Aorta (tissue), 5 donors: ENCODE results near the gene SMIM23. TPM values are rescaled to one million over a fixed set of nuclear protein-coding genes. Genes with fewer than 3 reads are reported as not detected.
A peak's percentile ranks its signal among the peaks of the same experiment; 100 is the strongest.

Experiments used
- ATAC-seq: fragments of 200-7000 bp; cut with Tn5 transposase; one replicate; pipeline ENCODE4 v1.9.1; 2022; ENCODE audit warnings: moderate library complexity; ENCODE audit not compliant: low FRiP score
- DNase-seq, 2 donors: peaks; one replicate each; pipeline ENCODE4 v3.0.0-alpha.2; 2020
- H3K27ac ChIP-seq, 2 donors: one replicate each; pipeline ENCODE4 v1.5.1; 2013; ENCODE audit warnings: low read length in 2 of 2, mild to moderate bottlenecking in 2 of 2, moderate library complexity in 2 of 2, control low read depth in 1 of 2, inconsistent platforms in 1 of 2, low read depth in 1 of 2
- H3K27me3 ChIP-seq, 2 donors: one replicate each; pipeline ENCODE4 v1.6.1; 2013; ENCODE audit warnings: control low read depth in 1 of 2, low read length in 1 of 2, mild to moderate bottlenecking in 1 of 2, moderate library complexity in 1 of 2; ENCODE audit not compliant: insufficient read depth in 2 of 2, control insufficient read depth in 1 of 2
- H3K36me3 ChIP-seq, 2 donors: one replicate each; pipeline ENCODE4 v1.6.1; 2013; ENCODE audit warnings: control low read depth in 1 of 2, low read length in 1 of 2, mild to moderate bottlenecking in 1 of 2; ENCODE audit not compliant: insufficient read depth in 2 of 2, control insufficient read depth in 1 of 2
- H3K4me1 ChIP-seq, 2 donors: one replicate each; pipeline ENCODE4 v1.6.1; 2013; ENCODE audit warnings: low read length in 2 of 2, control low read depth in 1 of 2, mild to moderate bottlenecking in 1 of 2, moderate library complexity in 1 of 2; ENCODE audit not compliant: insufficient read depth in 2 of 2, control insufficient read depth in 1 of 2
- H3K4me3 ChIP-seq, 2 donors: one replicate each; pipeline ENCODE4 v1.5.1; 2013; ENCODE audit warnings: low read length in 2 of 2, control low read depth in 1 of 2, mild to moderate bottlenecking in 1 of 2
- H3K9me3 ChIP-seq: one replicate; pipeline ENCODE4 v1.6.1; 2013; ENCODE audit warnings: mild to moderate bottlenecking, low read length; ENCODE audit not compliant: control insufficient read depth
- WGBS, 2 donors: extraction: QIAGEN DNeasy Blood & Tissue Kit; methylation state at CpG; one replicate each; pipeline ENCODE4 v1.1.7; 2013; 5-methylcytosine and 5-hydroxymethylcytosine counted together
- intact Hi-C, 2 donors: fragments of 100-400 bp; cut with DNase I; formaldehyde crosslinking; loops; one replicate each; pipeline versions ENCODE4 v1.14.2 to v1.15.0; 2022
- long read RNA-seq, 2 donors: library from polyadenylated mRNA; unstranded; transcript quantifications; one replicate each; pipeline ENCODE4 v2.0.0, GENCODE V29; 2020 to 2021
- polyA plus RNA-seq, 2 donors: library from polyadenylated mRNA; stranded (reverse); fragments of 200-250 nt; gene quantifications; one replicate each; pipeline ENCODE4 v1.2.3, GENCODE V29; 2013
- total RNA-seq, 2 donors: library from RNA; stranded (reverse); fragmentation: NEBNext Ultra II Directional; extraction: Animal tissue kit (Norgen Biotek cat#: 25700); gene quantifications; one replicate each; pipeline ENCODE4 v1.2.1, GENCODE V29; 2021
- donor health status: healthy with polysubstance abuse.
- donor health status: Bipolar disorder and iron deficiency.
- donor health status: DM: no; HTN: no; CAD: no.
- donor health status: DM: no; HTN: no; CAD: no.
- donor health status: DM: yes; HTN: yes; CAD: no.

SMIM23 gene
- total RNA-seq = not detected
- not detected for polyA plus RNA-seq
- long read RNA-seq, donor 1 = 0 reads
- long read RNA-seq, donor 2 = 0 reads

DNA sequence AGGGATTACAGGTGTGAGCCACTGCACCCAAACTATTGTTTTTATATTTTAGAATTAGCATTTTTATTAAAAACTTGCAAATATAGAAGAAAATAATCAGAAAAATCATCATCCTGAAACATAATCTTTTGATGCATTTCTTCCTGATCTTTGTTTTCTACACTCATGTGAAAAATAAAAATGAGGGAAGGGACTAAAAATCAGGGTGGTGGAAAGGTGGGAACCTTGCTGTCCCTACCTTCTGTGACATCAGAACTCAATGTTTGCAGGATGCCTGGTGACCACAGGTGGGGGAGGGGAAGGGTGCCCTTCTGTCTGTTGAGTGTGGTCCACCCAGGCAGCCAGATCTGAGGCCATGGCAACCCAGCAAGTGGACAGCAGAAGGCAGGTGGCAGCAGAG lies at the start of gene SMIM23:
TSS of gene SMIM23 (plus strand) at position 301 of the 400 bp plus-strand sequence. CDS start at position 356, 55 bp downstream.
- no peak for DNase-seq
- Histone ChIP-seq H3K27me3 (no peaks in the 10 kb centered on the region), H3K36me3 (no peaks in the 10 kb centered on the region), H3K4me1 (no peaks in the 10 kb centered on the region), H3K27ac (no peak within 1 kb of the TSS), H3K4me3 (no peak within 1 kb of the TSS), H3K9me3 (no peaks in the 10 kb centered on the region)
- ATAC-seq = no peak
- intact Hi-C loops = no loop called here

DNA sequence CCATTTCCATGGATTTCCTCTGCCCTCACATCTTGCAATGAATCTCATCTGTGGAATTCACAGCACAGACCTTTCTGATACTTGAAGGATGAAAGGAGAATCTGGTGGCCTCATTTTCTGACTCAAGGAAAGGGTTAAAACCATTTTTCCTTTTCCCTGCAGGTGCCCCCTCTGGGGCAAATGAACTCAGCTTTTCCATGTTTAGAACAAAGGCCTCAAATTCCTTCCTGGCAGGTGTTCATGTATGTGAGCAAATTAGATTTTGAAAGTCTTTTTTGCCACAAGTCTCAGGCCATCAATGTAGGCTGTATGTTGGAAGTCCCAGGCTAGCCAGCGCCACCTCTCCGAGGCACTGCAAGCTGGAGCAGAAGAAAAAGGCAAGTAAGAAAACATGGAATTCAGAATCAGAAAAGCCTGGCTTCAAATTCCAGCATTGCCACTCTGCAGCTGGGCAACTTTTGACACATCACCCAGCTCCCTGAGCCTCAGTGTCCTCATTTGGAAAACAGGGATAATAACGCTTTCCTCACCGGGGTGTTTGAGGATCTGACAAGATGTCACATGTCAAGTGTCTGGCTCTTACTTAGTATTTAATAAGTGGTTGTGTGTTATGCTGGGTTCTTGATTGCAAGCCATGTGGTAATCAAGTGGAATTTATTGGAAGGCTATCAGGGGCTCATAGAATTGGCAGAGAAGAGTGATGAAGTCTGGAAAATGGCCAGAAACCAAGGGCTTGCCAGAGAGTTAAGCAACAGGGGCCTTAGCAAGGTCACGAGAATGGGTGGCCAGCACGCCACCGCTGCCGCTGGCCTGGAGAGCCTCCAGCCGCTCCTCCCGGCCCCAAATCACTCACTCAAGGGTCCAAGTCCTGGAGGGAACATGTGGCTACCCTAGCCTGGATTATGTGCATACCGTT lies 48.4 kb upstream of the SMIM23 start:
- H3K9me3 ChIP-seq = no peaks in the 10 kb centered on the region
- intact Hi-C loops = no loop called here
- H3K27me3 ChIP-seq = no peaks in the 10 kb centered on the region
- H3K4me3 ChIP-seq = no peak overlapping the region
- no peak overlapping the region for H3K27ac ChIP-seq
- no peaks in the 10 kb centered on the region for H3K36me3 ChIP-seq
- no peaks in the 10 kb centered on the region for H3K4me1 ChIP-seq
- no peak for DNase-seq
- 31 to 39% methylated on average over 11 of the region's 11 CpGs for WGBS, 2 donors
- ATAC-seq = peak; percentile 61

DNA sequence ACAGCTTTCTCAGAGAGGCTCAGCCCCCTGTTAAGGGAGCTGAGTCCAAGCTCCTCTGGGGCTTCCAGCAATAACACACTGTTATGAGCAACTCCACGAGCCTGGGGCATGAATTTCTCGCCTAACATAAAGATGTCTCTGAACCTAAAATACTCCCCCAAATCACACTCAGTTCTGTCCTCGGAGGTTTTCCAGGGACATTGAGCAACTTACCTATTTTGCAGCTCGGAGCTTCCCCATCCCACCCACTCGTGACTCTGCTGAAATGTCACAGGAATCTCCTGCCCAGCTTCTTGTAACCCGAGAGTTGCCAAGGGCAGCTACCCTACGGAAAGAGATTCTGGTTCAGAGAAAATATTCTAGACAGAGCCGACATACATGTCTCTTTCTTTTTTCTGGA lies 47.1 kb upstream of the SMIM23 start:
- no peak for ATAC-seq
- no peak overlapping the region for H3K4me3 ChIP-seq

GRCh38 chr5:171739271-171739670 lies 46.3 kb upstream of the SMIM23 start:
- intact Hi-C loops = no loop called here
- H3K27me3 ChIP-seq = no peaks in the 10 kb centered on the region
- no peaks in the 10 kb centered on the region for H3K9me3 ChIP-seq
- DNase-seq = no peak
- H3K4me1 ChIP-seq = no peaks in the 10 kb centered on the region
- no peaks in the 10 kb centered on the region for H3K36me3 ChIP-seq
- H3K4me3 ChIP-seq = no peak overlapping the region
- no peak for ATAC-seq
- H3K27ac ChIP-seq = no peak overlapping the region
- 93 to 95% methylated on average over 6 of the region's 6 CpGs for WGBS, 2 donors

More for the DNA sequence above, 47.1 kb upstream of the SMIM23 start:
- intact Hi-C loops = no loop called here
- no peak for DNase-seq
- Histone ChIP-seq H3K9me3 (no peaks in the 10 kb centered on the region), H3K4me1 (no peaks in the 10 kb centered on the region), H3K27ac (no peak overlapping the region), H3K27me3 (no peaks in the 10 kb centered on the region), H3K36me3 (no peaks in the 10 kb centered on the region)
- 41 to 53% methylated on average over 8 of the region's 8 CpGs for WGBS, 2 donors

- WGBS, 2 donors = 88 to 92% methylated on average over 6 of the region's 6 CpGs
- H3K9me3 ChIP-seq = no peaks in the 10 kb centered on the region
- H3K36me3 ChIP-seq = no peaks in the 10 kb centered on the region
- intact Hi-C loops = no loop called here
- H3K27me3 ChIP-seq = no peaks in the 10 kb centered on the region
- ATAC-seq (no peak), DNase-seq (no peak)
- no peak overlapping the region for H3K4me3 ChIP-seq
- no peak overlapping the region for H3K27ac ChIP-seq
- no peaks in the 10 kb centered on the region for H3K4me1 ChIP-seq
These were observed 42.1 kb upstream of the SMIM23 start for GRCh38 chr5:171743436-171744076.

- ATAC-seq (no peak), DNase-seq (no peak)
- intact Hi-C loops = no loop called here
- Histone ChIP-seq H3K27me3 (no peaks in the 10 kb centered on the region), H3K27ac (no peak overlapping the region), H3K4me3 (no peak overlapping the region), H3K4me1 (no peaks in the 10 kb centered on the region), H3K9me3 (no peaks in the 10 kb centered on the region), H3K36me3 (no peaks in the 10 kb centered on the region)
- WGBS, 2 donors = 97 to 98% methylated on average over 2 of the region's 2 CpGs
These were observed 41.4 kb upstream of the SMIM23 start for GRCh38 chr5:171744264-171744663.

- WGBS, 2 donors = 96% methylated on average over 2 of the region's 2 CpGs
- intact Hi-C loops = no loop called here
These were observed 40.7 kb upstream of the SMIM23 start for GRCh38 chr5:171744882-171745281.

GRCh38 chr5:171745602-171746001 lies 40.0 kb upstream of the SMIM23 start:
- 94 to 95% methylated on average over 5 of the region's 5 CpGs for WGBS, 2 donors
- H3K27me3 ChIP-seq = no peaks in the 10 kb centered on the region
- H3K4me1 ChIP-seq = no peaks in the 10 kb centered on the region
- intact Hi-C loops = no loop called here
- DNase-seq = no peak
- H3K27ac ChIP-seq = no peak overlapping the region
- ATAC-seq = no peak
- H3K9me3 ChIP-seq = no peaks in the 10 kb centered on the region
- H3K36me3 ChIP-seq = no peaks in the 10 kb centered on the region
- H3K4me3 ChIP-seq = no peak overlapping the region

More at GRCh38 chr5:171744882-171745281, 40.7 kb upstream of the SMIM23 start:
- ATAC-seq (no peak), DNase-seq (no peak)
- Histone ChIP-seq H3K27ac (no peak overlapping the region), H3K4me1 (no peaks in the 10 kb centered on the region), H3K36me3 (no peaks in the 10 kb centered on the region), H3K4me3 (no peak overlapping the region), H3K9me3 (no peaks in the 10 kb centered on the region), H3K27me3 (no peaks in the 10 kb centered on the region)
